BLaER1 (cell line): Measurements from ENCODE around the gene IFNL3.
"Not testable (repeated sequence)": the region's sequence is repeated elsewhere in the genome, so short reads cannot be mapped to it uniquely, and the experiment has no call there.

ENCODE experiments used
- H3K27ac ChIP-seq: shearing (Covaris generic); formaldehyde crosslinking; 2 replicates; pipeline ENCODE4 v1.8.1; 2022
- H3K27me3 ChIP-seq: shearing (Covaris generic); formaldehyde crosslinking; 2 replicates; pipeline ENCODE4 v1.8.1; 2022
- H3K36me3 ChIP-seq: shearing (Covaris generic); formaldehyde crosslinking; 2 replicates; pipeline ENCODE4 v1.8.1; 2022
- H3K4me1 ChIP-seq: shearing (Covaris generic); formaldehyde crosslinking; 2 replicates; pipeline ENCODE4 v1.8.1; 2022
- H3K4me2 ChIP-seq: shearing (Covaris generic); formaldehyde crosslinking; 2 replicates; pipeline ENCODE4 v1.8.1; 2022
- H3K4me3 ChIP-seq: shearing (Covaris generic); formaldehyde crosslinking; 2 replicates; pipeline ENCODE4 v1.8.1; 2022
- H3K9ac ChIP-seq: shearing (Covaris generic); formaldehyde crosslinking; 2 replicates; pipeline ENCODE4 v1.8.1; 2022
- H3K9me3 ChIP-seq: shearing (Covaris generic); formaldehyde crosslinking; 2 replicates; pipeline ENCODE4 v1.8.1; 2022
- H4K20me1 ChIP-seq: shearing (Covaris generic); formaldehyde crosslinking; 2 replicates; pipeline ENCODE4 v1.8.1; 2022
- Cebpa-rat ChIP-seq: shearing (Covaris generic); IDR thresholded peaks from 2 replicates; pipeline ENCODE4 v1.8.1; 2022

The IFNL3 gene

GRCh38 chr19:39244410-39245100 lies at the start of gene IFNL3:
Gene IFNL3, minus strand, starts transcription at chr19:39245006. Its CDS starts 39 bp downstream, at chr19:39244967.
- H4K20me1 ChIP-seq, H3K27ac ChIP-seq, H3K9ac ChIP-seq, H3K27me3 ChIP-seq, H3K36me3 ChIP-seq, H3K4me3 ChIP-seq, H3K4me2 ChIP-seq: not testable (repeated sequence)
- H3K4me1 ChIP-seq: peaks cover 40% of the 10 kb centered on the region
- peaks cover 11% of the 10 kb centered on the region; the same call in 1 of the 2 replicates for H3K9me3 ChIP-seq

- H3K4me3 ChIP-seq: no peak overlapping the region
- H3K9ac ChIP-seq: no peak overlapping the region
- H3K4me2 ChIP-seq: no peak overlapping the region
- peaks cover 11% of the 10 kb centered on the region; the same call in 1 of the 2 replicates for H3K9me3 ChIP-seq
- no peak for TF ChIP-seq Cebpa-rat
- H3K27ac ChIP-seq: no peak overlapping the region
- peaks cover 8% of the 10 kb centered on the region; the same call in 1 of the 2 replicates for H3K4me1 ChIP-seq
- H3K27me3 ChIP-seq: no peaks in the 10 kb centered on the region
- no peaks in the 10 kb centered on the region for H4K20me1 ChIP-seq
- no peaks in the 10 kb centered on the region for H3K36me3 ChIP-seq
Measured at GRCh38 chr19:39293394-39293793, 48.6 kb upstream of the IFNL3 start.

GRCh38 chr19:39284032-39284431 lies 39.2 kb upstream of the IFNL3 start:
- Histone ChIP-seq H3K4me3 (no peak overlapping the region), H3K9me3 (peaks cover 34% of the 10 kb centered on the region), H4K20me1 (no peaks in the 10 kb centered on the region), H3K4me2 (no peak overlapping the region), H3K27me3 (no peaks in the 10 kb centered on the region), H3K9ac (no peak overlapping the region), H3K36me3 (no peaks in the 10 kb centered on the region), H3K27ac (no peak overlapping the region), H3K4me1 (no peaks in the 10 kb centered on the region)
- no peak for TF ChIP-seq Cebpa-rat

- H3K9ac ChIP-seq: no peak overlapping the region
- no peaks in the 10 kb centered on the region for H3K27me3 ChIP-seq
- no peak for TF ChIP-seq Cebpa-rat
- no peaks in the 10 kb centered on the region for H3K4me1 ChIP-seq
- no peaks in the 10 kb centered on the region for H4K20me1 ChIP-seq
- no peaks in the 10 kb centered on the region for H3K36me3 ChIP-seq
- H3K27ac ChIP-seq: no peak overlapping the region
- H3K4me3 ChIP-seq: no peak overlapping the region
- no peak overlapping the region for H3K4me2 ChIP-seq
- H3K9me3 ChIP-seq: peaks cover 34% of the 10 kb centered on the region
Measured at GRCh38 chr19:39282021-39282420, 37.2 kb upstream of the IFNL3 start.

- Histone ChIP-seq H3K27me3 (no peaks in the 10 kb centered on the region), H4K20me1 (no peaks in the 10 kb centered on the region), H3K27ac (no peak overlapping the region), H3K4me1 (no peaks in the 10 kb centered on the region), H3K9me3 (peaks cover 16% of the 10 kb centered on the region), H3K36me3 (no peaks in the 10 kb centered on the region), H3K4me3 (no peak overlapping the region), H3K4me2 (no peak overlapping the region), H3K9ac (no peak overlapping the region)
- TF ChIP-seq Cebpa-rat: no peak
Measured at GRCh38 chr19:39277598-39277997, 32.8 kb upstream of the IFNL3 start.

GRCh38 chr19:39276740-39277139 lies 31.9 kb upstream of the IFNL3 start:
- no peak for TF ChIP-seq Cebpa-rat
- H3K4me2 ChIP-seq: no peak overlapping the region
- H3K36me3 ChIP-seq: no peaks in the 10 kb centered on the region
- no peaks in the 10 kb centered on the region for H4K20me1 ChIP-seq
- H3K9ac ChIP-seq: no peak overlapping the region
- H3K27me3 ChIP-seq: no peaks in the 10 kb centered on the region
- no peak overlapping the region for H3K27ac ChIP-seq
- H3K4me1 ChIP-seq: no peaks in the 10 kb centered on the region
- no peak overlapping the region for H3K4me3 ChIP-seq
- H3K9me3 ChIP-seq: peaks cover 8% of the 10 kb centered on the region

- no peak overlapping the region for H3K4me3 ChIP-seq
- H3K27me3 ChIP-seq: no peaks in the 10 kb centered on the region
- no peak overlapping the region for H3K4me2 ChIP-seq
- H4K20me1 ChIP-seq: no peaks in the 10 kb centered on the region
- H3K4me1 ChIP-seq: no peaks in the 10 kb centered on the region; the same call in 1 of the 2 replicates
- TF ChIP-seq Cebpa-rat: no peak
- H3K9me3 ChIP-seq: no peaks in the 10 kb centered on the region
- no peak overlapping the region for H3K9ac ChIP-seq
- no peaks in the 10 kb centered on the region for H3K36me3 ChIP-seq
- no peak overlapping the region for H3K27ac ChIP-seq
Measured at GRCh38 chr19:39275578-39275977, 30.8 kb upstream of the IFNL3 start.

- H3K27ac ChIP-seq, H3K36me3 ChIP-seq, H4K20me1 ChIP-seq, H3K4me2 ChIP-seq, H3K9me3 ChIP-seq, H3K4me1 ChIP-seq, H3K4me3 ChIP-seq, H3K27me3 ChIP-seq, H3K9ac ChIP-seq: not testable (repeated sequence)
Measured at GRCh38 chr19:39273859-39274258, 29.1 kb upstream of the IFNL3 start.

- Histone ChIP-seq H3K36me3 (no peaks in the 10 kb centered on the region), H3K9me3 (peaks cover under 1% of the 10 kb centered on the region), H3K27ac (no peak overlapping the region), H3K4me1 (peaks cover 15% of the 10 kb centered on the region), H3K9ac (no peak overlapping the region), H4K20me1 (no peaks in the 10 kb centered on the region), H3K27me3 (no peaks in the 10 kb centered on the region), H3K4me2 (peak overlapping the region; percentile 24; the same call in 1 of the 2 replicates), H3K4me3 (no peak overlapping the region)
- TF ChIP-seq Cebpa-rat: no peak
Measured at GRCh38 chr19:39270036-39270871, 25.4 kb upstream of the IFNL3 start.

GRCh38 chr19:39269369-39269768 lies 24.6 kb upstream of the IFNL3 start:
- H3K36me3 ChIP-seq, H3K4me3 ChIP-seq, H3K27me3 ChIP-seq, H3K4me2 ChIP-seq, H3K27ac ChIP-seq, H3K9me3 ChIP-seq, H4K20me1 ChIP-seq, H3K9ac ChIP-seq: not testable (repeated sequence)
- H3K4me1 ChIP-seq: peaks cover 21% of the 10 kb centered on the region

GRCh38 chr19:39268531-39269223 lies 23.9 kb upstream of the IFNL3 start:
- peaks cover 28% of the 10 kb centered on the region for H3K4me1 ChIP-seq
- not testable (repeated sequence) for H3K27ac ChIP-seq, H3K9ac ChIP-seq, H3K36me3 ChIP-seq, H3K4me2 ChIP-seq, H4K20me1 ChIP-seq, H3K4me3 ChIP-seq
- H3K27me3 ChIP-seq: peaks cover 14% of the 10 kb centered on the region
- peaks cover 13% of the 10 kb centered on the region for H3K9me3 ChIP-seq

GRCh38 chr19:39268085-39268484 lies 23.3 kb upstream of the IFNL3 start, which contains the start of gene IFNL2:
Gene IFNL2, plus strand, starts transcription at chr19:39268396. Its CDS starts 173 bp downstream, at chr19:39268569.
- not testable (repeated sequence) for H3K36me3 ChIP-seq, H3K4me3 ChIP-seq, H3K27ac ChIP-seq, H3K4me2 ChIP-seq, H4K20me1 ChIP-seq, H3K9ac ChIP-seq
- peaks cover 15% of the 10 kb centered on the region for H3K27me3 ChIP-seq
- H3K9me3 ChIP-seq: peaks cover 13% of the 10 kb centered on the region
- H3K4me1 ChIP-seq: peaks cover 34% of the 10 kb centered on the region
